ENCODE data around the gene PSMD1.
"Not testable (repeated sequence)": the region's sequence is repeated elsewhere in the genome, so short reads cannot be mapped to it uniquely, and the experiment has no call there.

Gene PSMD1

DNA sequence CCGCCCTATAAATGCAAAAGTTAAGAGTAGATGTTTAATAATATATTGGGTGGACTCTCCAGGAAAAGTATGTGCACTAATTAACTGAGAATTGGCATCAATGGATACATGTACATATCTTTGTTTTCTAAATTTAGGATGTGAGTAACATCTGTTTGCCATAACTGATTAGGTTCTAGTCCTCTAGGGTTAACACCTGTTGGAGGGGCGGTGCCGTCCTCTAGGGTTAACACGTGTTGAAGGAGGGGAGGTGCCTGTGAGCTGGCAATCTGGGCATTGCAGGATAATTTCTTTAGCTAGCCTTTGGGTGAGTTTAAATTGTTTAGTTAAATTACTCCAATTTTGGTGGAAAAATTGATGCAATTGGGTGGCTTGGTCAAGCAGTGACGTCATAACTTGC is 37.3 kb downstream of the PSMD1 start:
- TF ChIP-seq CTCF (IDR thresholded peaks at IDR 0.05; ENCODE audit: insufficient read depth, low read length, poor library complexity, severe bottlenecking): no peak
- Histone ChIP-seq H3K27me3 (replicated peaks; ENCODE audit: control insufficient read depth, insufficient read depth, low read length) (no peaks in the 10 kb centered on the region), H3K4me3 (replicated peaks; ENCODE audit: low read depth, low read length) (no peak overlapping the region), H3K36me3 (ENCODE audit: control insufficient read depth, insufficient read depth, low read length) (peaks cover 2% of the 10 kb centered on the region)
- no peak for DNase-seq (ENCODE audit: extremely low read depth, insufficient read length)

- H3K4me3 ChIP-seq (replicated peaks; ENCODE audit: low read depth, low read length): no peak overlapping the region
- H3K27me3 ChIP-seq (replicated peaks; ENCODE audit: control insufficient read depth, insufficient read depth, low read length): no peaks in the 10 kb centered on the region
- TF ChIP-seq CTCF (IDR thresholded peaks at IDR 0.05; ENCODE audit: insufficient read depth, low read length, poor library complexity, severe bottlenecking): no peak
- DNase-seq (ENCODE audit: extremely low read depth, insufficient read length): no peak
- peaks cover 3% of the 10 kb centered on the region for H3K36me3 ChIP-seq (ENCODE audit: control insufficient read depth, insufficient read depth, low read length)
Observed at GRCh38 chr2:231094736-231095346, 38.2 kb downstream of the PSMD1 start.

DNA sequence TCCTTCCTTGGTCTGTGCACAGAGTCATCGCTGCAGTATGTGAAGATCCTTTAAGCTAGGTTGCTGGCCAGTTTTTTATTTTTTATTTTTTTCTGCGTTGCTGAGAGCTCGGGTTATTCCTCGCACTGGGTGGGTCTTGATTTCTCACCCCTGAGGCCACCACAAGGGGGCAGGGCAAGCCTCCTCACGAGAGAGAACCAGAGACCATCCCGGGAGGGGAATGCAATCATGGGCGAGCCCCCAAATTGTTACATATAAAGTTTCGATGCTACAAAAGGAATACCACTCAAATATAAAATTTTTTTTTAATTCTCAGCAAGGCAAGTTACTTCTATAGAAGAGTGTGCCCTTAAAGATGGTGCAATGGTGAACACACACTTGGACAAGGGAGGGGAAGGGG is 43.3 kb downstream of the PSMD1 start:
- TF ChIP-seq CTCF (IDR thresholded peaks at IDR 0.05; ENCODE audit: insufficient read depth, low read length, poor library complexity, severe bottlenecking): no peak
- Histone ChIP-seq H3K36me3 (ENCODE audit: control insufficient read depth, insufficient read depth, low read length) (peaks cover 3% of the 10 kb centered on the region), H3K27me3 (replicated peaks; ENCODE audit: control insufficient read depth, insufficient read depth, low read length) (no peaks in the 10 kb centered on the region), H3K4me3 (replicated peaks; ENCODE audit: low read depth, low read length) (no peak overlapping the region)
- DNase-seq (ENCODE audit: extremely low read depth, insufficient read length): no peak

DNA sequence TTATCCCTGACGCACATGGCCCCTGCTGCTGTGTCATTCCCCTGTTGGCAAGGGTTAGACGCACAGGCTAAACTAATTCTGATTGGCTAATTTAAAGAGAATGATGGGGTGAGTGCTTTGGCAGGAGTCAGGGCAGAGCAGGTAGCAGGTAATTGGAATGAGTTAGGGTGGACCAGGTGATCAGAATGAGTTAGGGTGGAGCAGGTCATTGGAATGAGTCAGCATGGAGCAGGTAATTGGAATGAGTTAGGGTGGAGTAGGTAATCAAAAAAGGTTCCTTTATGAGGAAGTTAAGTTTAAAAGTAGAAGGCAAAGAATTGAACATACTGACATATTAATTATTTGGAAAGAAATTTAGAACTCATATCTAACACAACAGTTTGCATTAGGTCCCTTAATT is 43.7 kb downstream of the PSMD1 start:
- H3K36me3 ChIP-seq (ENCODE audit: control insufficient read depth, insufficient read depth, low read length); DNase-seq (ENCODE audit: extremely low read depth, insufficient read length); H3K27me3 ChIP-seq (replicated peaks; ENCODE audit: control insufficient read depth, insufficient read depth, low read length); H3K4me3 ChIP-seq (replicated peaks; ENCODE audit: low read depth, low read length): not testable (repeated sequence)

GRCh38 chr2:231100990-231101389 is 44.3 kb downstream of the PSMD1 start:
- Histone ChIP-seq H3K27me3 (replicated peaks; ENCODE audit: control insufficient read depth, insufficient read depth, low read length) (no peaks in the 10 kb centered on the region), H3K36me3 (ENCODE audit: control insufficient read depth, insufficient read depth, low read length) (peaks cover 3% of the 10 kb centered on the region), H3K4me3 (replicated peaks; ENCODE audit: low read depth, low read length) (no peak overlapping the region)
- no peak for DNase-seq (ENCODE audit: extremely low read depth, insufficient read length)
- no peak for TF ChIP-seq CTCF (IDR thresholded peaks at IDR 0.05; ENCODE audit: insufficient read depth, low read length, poor library complexity, severe bottlenecking)

DNA sequence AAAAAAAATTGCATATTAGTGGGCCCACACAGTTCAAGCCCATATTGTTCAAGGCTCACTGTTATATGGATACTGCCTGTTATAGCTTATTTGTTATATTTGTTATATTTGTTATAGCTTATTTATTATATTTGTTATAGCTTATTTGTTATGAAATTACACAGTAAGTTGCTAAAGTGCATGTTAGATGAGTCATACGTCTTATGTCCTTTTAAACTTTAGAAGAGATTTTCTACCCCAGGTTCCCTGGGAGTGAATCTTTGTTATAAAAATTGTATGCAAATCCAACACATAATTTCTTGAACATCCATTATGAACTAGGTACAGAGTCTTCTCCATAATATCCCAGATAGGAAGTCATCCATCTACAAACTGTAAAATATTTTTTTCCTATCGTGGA is 46.1 kb downstream of the PSMD1 start:
- Histone ChIP-seq H3K27me3 (replicated peaks; ENCODE audit: control insufficient read depth, insufficient read depth, low read length) (no peaks in the 10 kb centered on the region), H3K36me3 (ENCODE audit: control insufficient read depth, insufficient read depth, low read length) (peaks cover 3% of the 10 kb centered on the region), H3K4me3 (replicated peaks; ENCODE audit: low read depth, low read length) (no peak overlapping the region)
- TF ChIP-seq CTCF (IDR thresholded peaks at IDR 0.05; ENCODE audit: insufficient read depth, low read length, poor library complexity, severe bottlenecking): no peak
- no peak for DNase-seq (ENCODE audit: extremely low read depth, insufficient read length)

All from GM06990 (cell line).